HCT116 (cell line): Measurements from ENCODE around the gene STXBP5.

ENCODE experiments used
- ATF3 ChIP-seq: IDR thresholded peaks from 2 replicates; pipeline ENCODE4 v1.6.1; 2012
- CEBPB ChIP-seq: IDR thresholded peaks from 2 replicates; pipeline ENCODE4 v1.6.1; 2012; ENCODE audit warnings: low read depth
- CTCF ChIP-seq, 3 experiments: fragments of 200-600 bp in 1 of 3; sonication (generic) in 1 of 3; IDR thresholded peaks in 2 of 3; conservative IDR thresholded peaks in 1 of 3; 2 replicates each; pipeline ENCODE4 v1.5.1; 2012 to 2017; ENCODE audit warnings: low read depth in 2 of 3, low read length in 2 of 3, antibody characterized with exemption in 1 of 3, borderline replicate concordance in 1 of 3, control low read depth in 1 of 3, mild to moderate bottlenecking in 1 of 3, mixed read lengths in 1 of 3, mixed run types in 1 of 3, moderate library complexity in 1 of 3; ENCODE audit not compliant: insufficient read depth in 1 of 3
- EZH2 ChIP-seq: fragments of 200-600 bp; sonication (generic); IDR thresholded peaks from 2 replicates; pipeline ENCODE4 v1.6.1; 2017; ENCODE audit warnings: antibody characterized with exemption, mixed run types
- EZH2phosphoT487 ChIP-seq: fragments of 200-600 bp; IDR thresholded peaks from 2 replicates; pipeline ENCODE4 v1.6.1; 2018; ENCODE audit warnings: antibody characterized with exemption, borderline replicate concordance
- FOSL1 ChIP-seq: IDR thresholded peaks from 2 replicates; pipeline ENCODE4 v1.6.1; 2012; ENCODE audit warnings: low read depth
- MAX ChIP-seq: IDR thresholded peaks from 2 replicates; pipeline ENCODE4 v1.6.1; 2012
- POLR2A ChIP-seq: IDR thresholded peaks from 2 replicates; pipeline ENCODE4 v1.7.0; 2011; ENCODE audit warnings: borderline replicate concordance; ENCODE audit not compliant: insufficient read depth, insufficient read length; ENCODE audit errors: extremely low read depth
- YY1 ChIP-seq: IDR thresholded peaks from 2 replicates; pipeline ENCODE4 v1.6.1; 2011; ENCODE audit warnings: low read length, low read depth, moderate library complexity, mild to moderate bottlenecking; ENCODE audit not compliant: insufficient replicate concordance; ENCODE audit errors: extremely low read depth
- ZFX ChIP-seq: fragments of 450-650 bp; IDR thresholded peaks from 2 replicates; pipeline ENCODE4 v1.6.1; 2017
- ZNF274 ChIP-seq: fragments of 200-500 bp; sonication (Bioruptor generic); IDR thresholded peaks from 2 replicates; pipeline ENCODE4 v1.6.1; 2014; ENCODE audit warnings: mild to moderate bottlenecking, low read depth, low read length, inconsistent platforms
- TF ChIP-seq, protein P1 (sequence below): IDR thresholded peaks from 2 replicates; pipeline ENCODE4 v1.6.1; 2012; ENCODE audit warnings: low read depth

- TF ChIP-seq CTCF (IDR thresholded peaks at IDR 0.05 in 2 of 3, conservative IDR thresholded peaks at IDR 0.05 in 1 of 3; ENCODE audit: borderline replicate concordance in 1 of 3, insufficient read depth in 1 of 3, low read depth in 2 of 3, low read length in 2 of 3) (no peak), EZH2phosphoT487 (no peak), MAX (no peak), POLR2A (no peak), ATF3 (no peak), EZH2 (no peak), YY1 (no peak), ZNF274 (no peak), FOSL1 (no peak), ZFX (no peak), CEBPB (no peak)
- TF ChIP-seq, protein P1, sequence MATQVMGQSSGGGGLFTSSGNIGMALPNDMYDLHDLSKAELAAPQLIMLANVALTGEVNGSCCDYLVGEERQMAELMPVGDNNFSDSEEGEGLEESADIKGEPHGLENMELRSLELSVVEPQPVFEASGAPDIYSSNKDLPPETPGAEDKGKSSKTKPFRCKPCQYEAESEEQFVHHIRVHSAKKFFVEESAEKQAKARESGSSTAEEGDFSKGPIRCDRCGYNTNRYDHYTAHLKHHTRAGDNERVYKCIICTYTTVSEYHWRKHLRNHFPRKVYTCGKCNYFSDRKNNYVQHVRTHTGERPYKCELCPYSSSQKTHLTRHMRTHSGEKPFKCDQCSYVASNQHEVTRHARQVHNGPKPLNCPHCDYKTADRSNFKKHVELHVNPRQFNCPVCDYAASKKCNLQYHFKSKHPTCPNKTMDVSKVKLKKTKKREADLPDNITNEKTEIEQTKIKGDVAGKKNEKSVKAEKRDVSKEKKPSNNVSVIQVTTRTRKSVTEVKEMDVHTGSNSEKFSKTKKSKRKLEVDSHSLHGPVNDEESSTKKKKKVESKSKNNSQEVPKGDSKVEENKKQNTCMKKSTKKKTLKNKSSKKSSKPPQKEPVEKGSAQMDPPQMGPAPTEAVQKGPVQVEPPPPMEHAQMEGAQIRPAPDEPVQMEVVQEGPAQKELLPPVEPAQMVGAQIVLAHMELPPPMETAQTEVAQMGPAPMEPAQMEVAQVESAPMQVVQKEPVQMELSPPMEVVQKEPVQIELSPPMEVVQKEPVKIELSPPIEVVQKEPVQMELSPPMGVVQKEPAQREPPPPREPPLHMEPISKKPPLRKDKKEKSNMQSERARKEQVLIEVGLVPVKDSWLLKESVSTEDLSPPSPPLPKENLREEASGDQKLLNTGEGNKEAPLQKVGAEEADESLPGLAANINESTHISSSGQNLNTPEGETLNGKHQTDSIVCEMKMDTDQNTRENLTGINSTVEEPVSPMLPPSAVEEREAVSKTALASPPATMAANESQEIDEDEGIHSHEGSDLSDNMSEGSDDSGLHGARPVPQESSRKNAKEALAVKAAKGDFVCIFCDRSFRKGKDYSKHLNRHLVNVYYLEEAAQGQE = no peak
Observed at GRCh38 chr6:147220345-147220744, 16.1 kb downstream of the STXBP5 start.
